NCI-H460 (cell line): ENCODE data around the gene MAN1C1. TPM values are rescaled to one million over a fixed set of nuclear protein-coding genes. Genes with fewer than 3 reads are reported as not detected.

Experiments
- DNase-seq: peaks from one replicate; pipeline ENCODE4 v3.0.0-alpha.2; 2016; ENCODE audit warnings: low read depth; ENCODE audit errors: extremely low read depth
- total RNA-seq: library from RNA; depleted of rRNA; stranded (reverse); fragments of >200 nt; shearing (Covaris generic); gene quantifications from 2 replicates; pipeline ENCODE4 v1.2.3, GENCODE V29; 2014

Gene MAN1C1
- total RNA-seq, 1 experiment from 2014 or later, result 0.10 TPM

GRCh38 chr1:25707280-25708016 is 90.9 kb downstream of the MAN1C1 start:
- no peak for DNase-seq

GRCh38 chr1:25710583-25711347 is 94.2 kb downstream of the MAN1C1 start:
- no peak for DNase-seq

GRCh38 chr1:25711555-25712298 is 95.1 kb downstream of the MAN1C1 start:
- DNase-seq, result no peak

GRCh38 chr1:25712299-25712970 is 95.8 kb downstream of the MAN1C1 start:
- no peak for DNase-seq

- no peak for DNase-seq
These were observed 97.4 kb downstream of the MAN1C1 start for GRCh38 chr1:25713961-25714360.

- no peak for DNase-seq
These were observed 97.9 kb downstream of the MAN1C1 start for GRCh38 chr1:25714372-25714931.

GRCh38 chr1:25715888-25716287 is 99.3 kb downstream of the MAN1C1 start:
- DNase-seq, result no peak

- DNase-seq, result no peak
These were observed 99.7 kb downstream of the MAN1C1 start for GRCh38 chr1:25716320-25716719.

GRCh38 chr1:25718732-25719131 is 102.1 kb downstream of the MAN1C1 start:
- DNase-seq, result no peak

GRCh38 chr1:25720624-25721023 is 104.0 kb downstream of the MAN1C1 start:
- DNase-seq, result no peak

GRCh38 chr1:25723250-25723880 is 106.8 kb downstream of the MAN1C1 start:
- DNase-seq, result no peak

GRCh38 chr1:25724201-25724600 is 107.6 kb downstream of the MAN1C1 start:
- no peak for DNase-seq

GRCh38 chr1:25724966-25725365 is 108.4 kb downstream of the MAN1C1 start:
- DNase-seq, result no peak

GRCh38 chr1:25725482-25725881 is 108.9 kb downstream of the MAN1C1 start:
- DNase-seq, result no peak

GRCh38 chr1:25727088-25727487 is 110.5 kb downstream of the MAN1C1 start:
- no peak for DNase-seq

GRCh38 chr1:25727635-25728286 is 111.2 kb downstream of the MAN1C1 start:
- DNase-seq, result no peak

GRCh38 chr1:25728301-25728935 is 111.8 kb downstream of the MAN1C1 start:
- DNase-seq, result no peak

- DNase-seq, result no peak
These were observed 112.5 kb downstream of the MAN1C1 start for GRCh38 chr1:25729045-25729444.
